Panc1 (cell line): ENCODE results near the gene ADISSP. TPM values are rescaled to one million over a fixed set of nuclear protein-coding genes. Genes with fewer than 3 reads are reported as not detected.

Experiments used
- ATAC-seq: fragments of 200-7000 bp; cut with Tn5 transposase; 2 replicates; pipeline ENCODE4 v1.9.1; 2020; ENCODE audit warnings: mild to moderate bottlenecking, moderate library complexity
- BruUV-seq: library from RNA; stranded (reverse); fragments of 400-500 nt; replicated peaks from 2 replicates; lab custom pipeline; 2021; lab: Mats Ljungman, UMichigan
- CTCF ChIA-PET: fragments of 300-600 bp; sonication (Branson Sonifier 250); formaldehyde crosslinking; loops from one replicate; lab custom pipeline; 2022; ENCODE audit warnings: antibody characterized with exemption; lab: Charles Lee
- POLR2A ChIA-PET: fragments of 300-600 bp; sonication (Branson Sonifier 250); formaldehyde crosslinking; loops from one replicate; lab custom pipeline; 2022; ENCODE audit warnings: antibody characterized with exemption; lab: Charles Lee
- DNase-seq: peaks from one replicate; pipeline ENCODE4 v3.0.0-alpha.2; 2010; ENCODE audit warnings: low read depth, low spot score
- H3K27ac ChIP-seq: 2 replicates; pipeline ENCODE4 v1.5.1; 2011; ENCODE audit warnings: mild to moderate bottlenecking, low read length, inconsistent platforms
- H3K27me3 ChIP-seq: fragments of 200-500 bp; sonication (Bioruptor generic); 2 replicates; pipeline ENCODE4 v1.6.0; 2014; ENCODE audit warnings: low read length, inconsistent platforms; ENCODE audit not compliant: control insufficient read depth, insufficient read depth
- H3K36me3 ChIP-seq: fragments of 200-500 bp; sonication (Bioruptor generic); 2 replicates; pipeline ENCODE4 v1.5.1; 2014; ENCODE audit warnings: inconsistent platforms, mild to moderate bottlenecking, low read length, moderate library complexity; ENCODE audit not compliant: control insufficient read depth, insufficient read depth
- H3K4me1 ChIP-seq: 2 replicates; pipeline ENCODE4 v1.5.1; 2011; ENCODE audit warnings: inconsistent platforms, mild to moderate bottlenecking, low read length, moderate library complexity; ENCODE audit not compliant: control insufficient read depth, insufficient read depth
- H3K4me3 ChIP-seq, 2 experiments: 2 replicates each; pipeline ENCODE4 v1.5.1; 2011 to 2012; ENCODE audit warnings: low read depth in 2 of 2, low read length in 2 of 2, mild to moderate bottlenecking in 2 of 2, inconsistent platforms in 1 of 2, moderate library complexity in 1 of 2
- H3K9me3 ChIP-seq: fragments of 200-500 bp; sonication (Bioruptor generic); 2 replicates; pipeline ENCODE4 v1.5.1; 2014; ENCODE audit warnings: low read depth, mild to moderate bottlenecking, inconsistent platforms, low read length, moderate library complexity; ENCODE audit not compliant: control insufficient read depth, insufficient read depth
- CTCF ChIP-seq: fragments of 450-650 bp; IDR thresholded peaks from 2 replicates; pipeline ENCODE4 v1.5.1; 2017; ENCODE audit warnings: mild to moderate bottlenecking
- POLR2AphosphoS5 ChIP-seq: IDR thresholded peaks from 2 replicates; pipeline ENCODE4 v1.6.1; 2012; ENCODE audit warnings: mild to moderate bottlenecking, low read depth, low read length, moderate library complexity
- REST ChIP-seq, 2 experiments: IDR thresholded peaks; 2 replicates each; pipeline ENCODE4 v1.6.1; 2011 to 2012; ENCODE audit warnings: low read depth in 2 of 2, control low read depth in 1 of 2, low read length in 1 of 2, mild to moderate bottlenecking in 1 of 2, moderate library complexity in 1 of 2; ENCODE audit not compliant: insufficient read depth in 1 of 2
- SIN3A ChIP-seq: IDR thresholded peaks from 2 replicates; pipeline ENCODE4 v1.6.1; 2012; ENCODE audit warnings: low read depth, mild to moderate bottlenecking, low read length, moderate library complexity, borderline replicate concordance; ENCODE audit not compliant: insufficient read depth
- TCF7L2 ChIP-seq: IDR thresholded peaks from 2 replicates; pipeline ENCODE4 v1.6.1; 2011; ENCODE audit warnings: mild to moderate bottlenecking, low read depth, low read length, inconsistent platforms
- in situ Hi-C: cut with HindIII; loops from 2 replicates; pipeline ENCODE4 v1.10.0; 2016; ENCODE audit warnings: low sequenced_read_pairs, low pct_unique_long_range_greater_than_20kb
- intact Hi-C: fragments of 100-400 bp; cut with micrococcal nuclease; formaldehyde crosslinking; loops from one replicate; pipeline ENCODE4 v1.10.0; 2022; ENCODE audit not compliant: unreplicated experiment
- total RNA-seq: library from RNA; stranded (reverse); gene quantifications from one replicate; pipeline ENCODE4 v1.2.1, GENCODE V29; 2021; ENCODE audit not compliant: unreplicated experiment

Gene ADISSP
- total RNA-seq, 1 experiment from 2014 or later = 100 TPM

- H3K27me3 ChIP-seq = no peaks in the 10 kb centered on the region
- H3K27ac ChIP-seq = peak overlapping the region; percentile 97
- POLR2A ChIA-PET = no interaction called here
- CTCF ChIA-PET = no interaction called here
- H3K9me3 ChIP-seq = no peaks in the 10 kb centered on the region
- TF ChIP-seq CTCF = no peak
- no peak for TF ChIP-seq REST (IDR thresholded peaks at IDR 0.05; ENCODE audit: insufficient read depth in 1 of 2, low read depth in 2 of 2, low read length in 1 of 2)
- no peak for TF ChIP-seq SIN3A
- no peak for TF ChIP-seq POLR2AphosphoS5
- TF ChIP-seq TCF7L2 = no peak
- no TSS peak for BruUV-seq
- ATAC-seq (no peak), DNase-seq (no peak)
- peaks cover 16% of the 10 kb centered on the region for H3K4me1 ChIP-seq
- H3K36me3 ChIP-seq = peaks cover 10% of the 10 kb centered on the region
- H3K4me3 ChIP-seq = peak overlapping the region; percentile 90 to 97
- intact Hi-C loops = no loop called here
- in situ Hi-C loops = no loop called here
Measured at GRCh38 chr20:3797226-3797545, 29.6 kb upstream of the ADISSP start.

GRCh38 chr20:3796477-3797225 lies 29.1 kb upstream of the ADISSP start:
- in situ Hi-C loops = no loop called here
- ChIA-PET POLR2A (interaction anchor here (0.8 kb wide), 1 partner anchor 9 kb away, joined by 4 read pairs; no protein-coding TSS in a partner anchor), CTCF (interaction anchor here (0.8 to 1.0 kb wide), 3 partner anchors 10 to 28 kb away, joined by 3 to 4 read pairs (median 4); partner anchors contain the start of gene CENPB)
- peak overlapping the region; percentile 97 for H3K27ac ChIP-seq
- H3K27me3 ChIP-seq = no peaks in the 10 kb centered on the region
- no peaks in the 10 kb centered on the region for H3K9me3 ChIP-seq
- TF ChIP-seq REST (IDR thresholded peaks at IDR 0.05; ENCODE audit: insufficient read depth in 1 of 2, low read depth in 2 of 2, low read length in 1 of 2) (no peak), SIN3A (no peak; the same call in 1 of the 2 replicates), TCF7L2 (no peak), CTCF (no peak), POLR2AphosphoS5 (no peak)
- peak; percentile 20 for ATAC-seq
- H3K4me3 ChIP-seq = peak overlapping the region; percentile 90 to 97
- no TSS peak for BruUV-seq
- DNase-seq = no peak
- peaks cover 10% of the 10 kb centered on the region for H3K36me3 ChIP-seq
- H3K4me1 ChIP-seq = peaks cover 16% of the 10 kb centered on the region
- intact Hi-C loops = no loop called here
